Peyer's patch (tissue), 4 donors: ENCODE data around the gene IGFBP6. TPM values are rescaled to one million over a fixed set of nuclear protein-coding genes. Genes with fewer than 3 reads are reported as not detected.

Experiments
- DNase-seq, 3 donors: peaks; one replicate each; pipeline ENCODE4 v3.0.0-alpha.2; 2017 to 2019
- H3K27ac ChIP-seq, 4 donors: fragments of 200-600 bp; sonication (generic); one replicate each; pipeline ENCODE4 v1.5.1; 2016 to 2019
- H3K27me3 ChIP-seq, 2 donors: fragments of 200-600 bp; sonication (generic); one replicate each; pipeline ENCODE4 v1.5.1; 2019
- H3K36me3 ChIP-seq, 3 donors: fragments of 200-600 bp; sonication (generic); one replicate each; pipeline ENCODE4 v1.5.1; 2016 to 2019
- H3K4me1 ChIP-seq, 4 donors: fragments of 200-600 bp; sonication (generic); one replicate each; pipeline ENCODE4 v1.5.1; 2016 to 2019
- H3K4me3 ChIP-seq, 4 donors: fragments of 200-600 bp; sonication (generic); 1 replicate in 3 of 4; 2 replicates in 1 of 4; pipeline ENCODE4 v1.5.1; 2016 to 2019; ENCODE audit warnings: mild to moderate bottlenecking in 1 of 4
- H3K9me3 ChIP-seq, 4 donors: fragments of 200-600 bp; sonication (generic); one replicate each; pipeline ENCODE4 v1.5.1; 2016 to 2019; ENCODE audit warnings: mild to moderate bottlenecking in 1 of 4
- CTCF ChIP-seq, 6 experiments: fragments of 450-650 bp in 4 of 6; fragments of 200-600 bp in 2 of 6; sonication (generic) in 1 of 6; IDR thresholded peaks; one replicate each; pipeline ENCODE4 v1.5.1; 2017 to 2019; ENCODE audit warnings: antibody characterized with exemption in 6 of 6, mild to moderate bottlenecking in 3 of 6, moderate library complexity in 1 of 6
- POLR2A ChIP-seq, 2 donors: fragments of 450-650 bp; IDR thresholded peaks; one replicate each; pipeline ENCODE4 v1.5.1; 2017; ENCODE audit warnings: antibody characterized with exemption in 2 of 2, mild to moderate bottlenecking in 2 of 2, moderate library complexity in 2 of 2
- total RNA-seq, 4 donors: library from RNA; depleted of rRNA; stranded (reverse); fragments of >200 nt; gene quantifications; one replicate each; pipeline ENCODE4 v1.1.0, GENCODE V29; 2016

The IGFBP6 gene
- total RNA-seq, 4 donors from 2014 or later, result 68.5 to 191 (median 128) TPM

GRCh38 chr12:53050426-53051057 is 46.9 kb upstream of the IGFBP6 start:
- peak overlapping the region; percentile 77 to 94 (median 92) for H3K27ac ChIP-seq
- H3K4me1 ChIP-seq, result peaks cover 8 to 57% (median 18%) of the 10 kb centered on the region in 4 donors
- no peaks in the 10 kb centered on the region for H3K9me3 ChIP-seq
- peak overlapping the region; percentile 30 to 65 (median 52) for H3K4me3 ChIP-seq
- TF ChIP-seq POLR2A (IDR thresholded peaks at IDR 0.05) (no peak), CTCF (IDR thresholded peaks at IDR 0.05) (no peak)
- H3K27me3 ChIP-seq, result no peaks in the 10 kb centered on the region
- DNase-seq, result no peak
- H3K36me3 ChIP-seq, result no peaks in the 10 kb centered on the region

GRCh38 chr12:53051058-53051880 is 46.2 kb upstream of the IGFBP6 start:
- Histone ChIP-seq H3K36me3 (no peaks in the 10 kb centered on the region), H3K27me3 (no peaks in the 10 kb centered on the region), H3K4me1 (peaks cover 3 to 57% (median 16%) of the 10 kb centered on the region in 4 donors), H3K4me3 (peak overlapping the region; percentile 9 to 65 (median 52)), H3K27ac (peak overlapping the region; percentile 77 to 94 (median 92)), H3K9me3 (no peaks in the 10 kb centered on the region)
- TF ChIP-seq POLR2A (IDR thresholded peaks at IDR 0.05) (no peak), CTCF (IDR thresholded peaks at IDR 0.05) (peak in 3 of 6 experiments; percentile 32 to 42 (median 34))
- peak in 2 of 3 donors; percentile 68 to 75 for DNase-seq

GRCh38 chr12:53051881-53052412 is 45.5 kb upstream of the IGFBP6 start:
- Histone ChIP-seq H3K27me3 (no peaks in the 10 kb centered on the region), H3K9me3 (no peaks in the 10 kb centered on the region), H3K4me3 (peak overlapping the region in 3 of 4 donors; percentile 9 to 65 (median 59)), H3K36me3 (peaks cover 0 to 3% (median 0%) of the 10 kb centered on the region in 3 donors), H3K27ac (peak overlapping the region; percentile 77 to 94 (median 92)), H3K4me1 (peaks cover 0 to 57% (median 15%) of the 10 kb centered on the region in 4 donors)
- TF ChIP-seq POLR2A (IDR thresholded peaks at IDR 0.05), result no peak
- TF ChIP-seq CTCF (IDR thresholded peaks at IDR 0.05), result no peak
- no peak for DNase-seq

GRCh38 chr12:53052419-53053217 is 44.8 kb upstream of the IGFBP6 start:
- H3K4me1 ChIP-seq, result peaks cover 0 to 57% (median 15%) of the 10 kb centered on the region in 4 donors
- H3K4me3 ChIP-seq, result peak overlapping the region in 3 of 4 donors; percentile 9 to 65 (median 59)
- no peaks in the 10 kb centered on the region for H3K9me3 ChIP-seq
- H3K36me3 ChIP-seq, result peaks cover 0 to 10% (median 0%) of the 10 kb centered on the region in 3 donors
- H3K27me3 ChIP-seq, result no peaks in the 10 kb centered on the region
- peak overlapping the region; percentile 77 to 94 (median 92) for H3K27ac ChIP-seq
- peak; percentile 45 to 85 (median 84) for DNase-seq
- TF ChIP-seq CTCF (IDR thresholded peaks at IDR 0.05), result no peak
- no peak for TF ChIP-seq POLR2A (IDR thresholded peaks at IDR 0.05)
